Stimulated activated naive CD4-positive, alpha-beta T cell treated with Interleukin-2 at 50 U/mL for 16 hours (primary cell): ENCODE measurements around the gene GPC6.
"Not testable (repeated sequence)": the region's sequence is repeated elsewhere in the genome, so short reads cannot be mapped to it uniquely, and the experiment has no call there.

Source experiments
- DNase-seq: peaks from one replicate; lab custom pipeline; 2025; lab: John Stamatoyannopoulos, UW

The GPC6 gene

GRCh38 chr13:94328381-94329041 is 1101.9 kb downstream of the GPC6 start:
- DNase-seq, result no peak

GRCh38 chr13:94329277-94329676 is 1102.7 kb downstream of the GPC6 start:
- DNase-seq, result no peak

- DNase-seq, result no peak
Measured at GRCh38 chr13:94329754-94330551, 1103.3 kb downstream of the GPC6 start.

GRCh38 chr13:94330552-94331071 is 1104.0 kb downstream of the GPC6 start:
- DNase-seq, result no peak

GRCh38 chr13:94331281-94331680 is 1104.7 kb downstream of the GPC6 start:
- DNase-seq, result no peak

- DNase-seq, result no peak
Measured at GRCh38 chr13:94332359-94333096, 1105.9 kb downstream of the GPC6 start.

GRCh38 chr13:94333131-94333820 is 1106.7 kb downstream of the GPC6 start:
- no peak for DNase-seq

- no peak for DNase-seq
Measured at GRCh38 chr13:94335761-94336526, 1109.3 kb downstream of the GPC6 start.

GRCh38 chr13:94339116-94339687 is 1112.6 kb downstream of the GPC6 start:
- DNase-seq, result no peak

- no peak for DNase-seq
Measured at GRCh38 chr13:94342436-94343242, 1116.0 kb downstream of the GPC6 start.

- DNase-seq, result no peak
Measured at GRCh38 chr13:94343243-94343585, 1116.6 kb downstream of the GPC6 start.

GRCh38 chr13:94343687-94344086 is 1117.1 kb downstream of the GPC6 start:
- DNase-seq, result not testable (repeated sequence)

GRCh38 chr13:94344126-94344818 is 1117.7 kb downstream of the GPC6 start:
- DNase-seq, result no peak

GRCh38 chr13:94345374-94346195 is 1119.0 kb downstream of the GPC6 start:
- no peak for DNase-seq

- DNase-seq, result no peak
Measured at GRCh38 chr13:94346261-94347019, 1119.8 kb downstream of the GPC6 start.

- DNase-seq, result no peak
Measured at GRCh38 chr13:94351292-94351990, 1124.8 kb downstream of the GPC6 start.

GRCh38 chr13:94352057-94352456 is 1125.5 kb downstream of the GPC6 start:
- no peak for DNase-seq
